Body of pancreas (tissue), 4 donors: ENCODE data around the gene NCAPD3. TPM values are rescaled to one million over a fixed set of nuclear protein-coding genes. Genes with fewer than 3 reads are reported as not detected.
A peak's percentile ranks its signal among the peaks of the same experiment; 100 is the strongest.

Experiments
- ATAC-seq: fragments of 150-250 bp; one replicate; pipeline ENCODE4 v1.9.1; 2016
- DNase-seq, 4 donors: peaks; one replicate each; pipeline ENCODE4 v3.0.0-alpha.2; 2019
- H3K27ac ChIP-seq, 4 donors: fragments of 200-600 bp; sonication (generic); 1 replicate in 3 of 4; 2 replicates in 1 of 4; pipeline versions ENCODE4 v1.5.1 to v1.6.1; 2016 to 2019; ENCODE audit warnings: mild to moderate bottlenecking in 1 of 4, mixed read lengths in 1 of 4, moderate library complexity in 1 of 4
- H3K27me3 ChIP-seq, 2 donors: fragments of 200-600 bp; sonication (generic); one replicate each; pipeline ENCODE4 v1.6.0; 2016; ENCODE audit warnings: mild to moderate bottlenecking in 1 of 2
- H3K36me3 ChIP-seq, 2 donors: fragments of 200-600 bp; sonication (generic); replicated peaks in 1 of 2; 2 replicates each; pipeline ENCODE4 v1.5.1; 2016; ENCODE audit warnings: low read depth in 2 of 2; ENCODE audit not compliant: insufficient read depth in 1 of 2
- H3K4me1 ChIP-seq: fragments of 200-600 bp; sonication (generic); one replicate; pipeline ENCODE4 v1.6.0; 2016
- H3K4me3 ChIP-seq, 2 donors: fragments of 200-600 bp; sonication (generic); 1 replicate in 1 of 2; 2 replicates in 1 of 2; pipeline ENCODE4 v1.5.1; 2016 to 2019
- H3K9me3 ChIP-seq, 3 donors: fragments of 200-600 bp; sonication (generic); 1 replicate in 2 of 3; 2 replicates in 1 of 3; pipeline ENCODE4 v1.5.1; 2016
- POLR2A ChIP-seq, 3 donors: fragments of 450-650 bp; IDR thresholded peaks; one replicate each; pipeline ENCODE4 v1.6.1; 2016; ENCODE audit warnings: antibody characterized with exemption in 3 of 3, mild to moderate bottlenecking in 2 of 3
- WGBS, 2 donors: methylation state at CpG; one replicate each; pipeline ENCODE4 v1.1.5; 2017; 5-methylcytosine and 5-hydroxymethylcytosine counted together
- intact Hi-C: fragments of 100-400 bp; cut with DNase I; formaldehyde crosslinking; loops from one replicate; pipeline ENCODE4 v1.15.1; 2023
- total RNA-seq, 2 donors: library from RNA; depleted of rRNA; stranded (reverse); fragments of >200 nt; gene quantifications; one replicate each; pipeline ENCODE4 v1.1.0, GENCODE V29; 2016
- TF ChIP-seq, protein P1 (sequence below), 7 experiments: fragments of 450-650 bp in 4 of 7; fragments of 200-600 bp in 3 of 7; sonication (generic) in 3 of 7; IDR thresholded peaks; one replicate each; pipeline ENCODE4 v1.5.1; 2016 to 2019; ENCODE audit warnings: antibody characterized with exemption in 7 of 7

Gene NCAPD3
- total RNA-seq, 2 donors from 2014 or later = 4.7 to 10.9 TPM

DNA sequence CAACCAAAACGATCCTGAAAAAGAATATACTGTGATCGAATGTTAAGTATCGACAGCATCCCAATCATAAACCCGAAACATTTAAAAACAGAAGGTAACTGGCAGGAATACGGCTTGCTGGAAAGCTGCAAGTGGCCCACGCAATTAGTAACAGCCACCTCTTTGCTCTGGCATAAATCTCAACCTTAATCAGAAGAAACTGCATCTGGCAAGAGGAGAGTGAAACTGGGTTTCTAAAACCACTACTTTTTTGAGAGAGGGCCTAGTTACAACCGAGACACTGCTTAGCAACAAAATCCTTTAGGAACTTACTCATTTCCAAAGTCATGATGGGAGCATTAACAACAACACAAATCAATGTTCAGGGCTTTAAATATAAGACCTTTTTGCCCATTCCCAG, 7.9 kb downstream of the NCAPD3 start:
- no peak for ATAC-seq
- 85 to 90% methylated on average over 7 of the region's 7 CpGs for WGBS, 2 donors
- intact Hi-C loops = no loop called here

DNA sequence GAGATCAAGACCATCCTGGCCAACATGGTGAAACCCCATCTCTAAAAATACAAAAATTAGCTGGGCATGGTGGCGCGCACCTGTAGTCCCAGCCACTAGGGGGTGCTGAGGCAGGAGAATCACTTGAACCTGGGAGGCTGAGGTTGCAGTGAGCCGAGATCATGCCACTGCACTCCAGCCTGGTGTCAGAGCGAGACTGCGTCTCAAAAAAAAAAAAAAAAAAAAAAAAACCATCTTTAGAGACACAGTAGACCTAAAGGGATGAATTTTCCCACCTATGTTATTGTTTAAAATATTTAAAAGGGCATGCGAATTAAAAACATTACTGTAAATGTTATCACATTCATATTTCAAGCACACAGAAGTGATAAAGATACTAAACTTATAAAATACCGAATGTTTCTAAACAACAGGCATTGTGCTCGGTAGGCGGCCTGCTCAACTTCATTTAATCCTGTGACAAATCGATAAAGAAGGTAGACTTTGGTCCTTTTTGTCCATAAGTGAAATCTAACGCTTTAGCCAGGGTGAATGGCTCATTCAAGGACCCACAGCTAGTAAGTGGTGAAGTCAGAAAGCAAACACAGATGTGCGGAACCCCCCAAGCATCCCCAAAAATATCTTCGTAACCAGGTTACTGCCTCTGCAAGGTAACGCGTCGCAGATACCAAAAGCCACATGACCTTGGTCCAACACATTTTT, 16.1 kb downstream of the NCAPD3 start:
- DNase-seq = peak; percentile 38 to 59 (median 44)
- WGBS, 2 donors = 74 to 79% methylated on average over 16 of the region's 16 CpGs

More for the DNA sequence above, 7.9 kb downstream of the NCAPD3 start:
- TF ChIP-seq, protein P1, sequence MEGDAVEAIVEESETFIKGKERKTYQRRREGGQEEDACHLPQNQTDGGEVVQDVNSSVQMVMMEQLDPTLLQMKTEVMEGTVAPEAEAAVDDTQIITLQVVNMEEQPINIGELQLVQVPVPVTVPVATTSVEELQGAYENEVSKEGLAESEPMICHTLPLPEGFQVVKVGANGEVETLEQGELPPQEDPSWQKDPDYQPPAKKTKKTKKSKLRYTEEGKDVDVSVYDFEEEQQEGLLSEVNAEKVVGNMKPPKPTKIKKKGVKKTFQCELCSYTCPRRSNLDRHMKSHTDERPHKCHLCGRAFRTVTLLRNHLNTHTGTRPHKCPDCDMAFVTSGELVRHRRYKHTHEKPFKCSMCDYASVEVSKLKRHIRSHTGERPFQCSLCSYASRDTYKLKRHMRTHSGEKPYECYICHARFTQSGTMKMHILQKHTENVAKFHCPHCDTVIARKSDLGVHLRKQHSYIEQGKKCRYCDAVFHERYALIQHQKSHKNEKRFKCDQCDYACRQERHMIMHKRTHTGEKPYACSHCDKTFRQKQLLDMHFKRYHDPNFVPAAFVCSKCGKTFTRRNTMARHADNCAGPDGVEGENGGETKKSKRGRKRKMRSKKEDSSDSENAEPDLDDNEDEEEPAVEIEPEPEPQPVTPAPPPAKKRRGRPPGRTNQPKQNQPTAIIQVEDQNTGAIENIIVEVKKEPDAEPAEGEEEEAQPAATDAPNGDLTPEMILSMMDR (IDR thresholded peaks at IDR 0.05) = no peak
- no peak for TF ChIP-seq POLR2A (IDR thresholded peaks at IDR 0.05)
- no peaks in the 10 kb centered on the region for H3K4me1 ChIP-seq
- DNase-seq = no peak
- no peaks in the 10 kb centered on the region for H3K27me3 ChIP-seq
- H3K4me3 ChIP-seq = no peak overlapping the region
- H3K36me3 ChIP-seq = peaks cover 0 to 2% of the 10 kb centered on the region in 2 donors
- H3K27ac ChIP-seq = no peak overlapping the region
- no peaks in the 10 kb centered on the region for H3K9me3 ChIP-seq

DNA sequence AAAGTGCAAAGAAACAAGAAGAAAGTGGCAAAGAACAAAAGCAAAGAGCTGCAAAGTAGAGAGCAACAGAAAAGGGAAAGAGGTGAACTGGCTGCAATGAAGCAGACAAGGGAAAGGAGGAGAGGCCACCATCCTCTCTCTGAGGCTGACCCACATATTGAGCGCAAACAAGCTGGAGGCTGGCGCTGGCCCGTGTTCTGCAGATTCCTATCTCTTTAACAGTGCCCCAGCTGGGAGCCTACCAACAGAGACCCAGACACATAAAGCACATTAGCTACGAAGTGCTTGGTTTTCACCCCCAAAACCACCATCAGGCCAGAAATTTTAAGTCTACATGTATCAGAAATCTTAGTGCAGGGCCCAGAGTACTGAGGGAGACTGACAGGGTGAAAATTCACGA, 17.6 kb downstream of the NCAPD3 start:
- no peak overlapping the region for H3K4me3 ChIP-seq
- no peaks in the 10 kb centered on the region for H3K4me1 ChIP-seq
- H3K27ac ChIP-seq = no peak overlapping the region
- no peak for DNase-seq
- intact Hi-C loops = no loop called here
- no peaks in the 10 kb centered on the region for H3K27me3 ChIP-seq
- no peak for TF ChIP-seq POLR2A (IDR thresholded peaks at IDR 0.05)
- TF ChIP-seq, protein P1 (IDR thresholded peaks at IDR 0.05) = no peak
- H3K36me3 ChIP-seq = peaks cover 0 to 14% of the 10 kb centered on the region in 2 donors
- H3K9me3 ChIP-seq = no peaks in the 10 kb centered on the region
- ATAC-seq = no peak
- 86% methylated on average over 5 of the region's 5 CpGs for WGBS, 2 donors

More for the DNA sequence above, 16.1 kb downstream of the NCAPD3 start:
- H3K4me3 ChIP-seq = no peak overlapping the region
- TF ChIP-seq, protein P1 (IDR thresholded peaks at IDR 0.05) = peak; percentile 57 to 81 (median 67)
- TF ChIP-seq POLR2A (IDR thresholded peaks at IDR 0.05) = no peak
- H3K27me3 ChIP-seq = no peaks in the 10 kb centered on the region
- H3K27ac ChIP-seq = no peak overlapping the region
- intact Hi-C loops = no loop called here
- no peak for ATAC-seq
- peaks cover 0 to 14% of the 10 kb centered on the region in 2 donors for H3K36me3 ChIP-seq
- no peaks in the 10 kb centered on the region for H3K9me3 ChIP-seq
- H3K4me1 ChIP-seq = no peaks in the 10 kb centered on the region

DNA sequence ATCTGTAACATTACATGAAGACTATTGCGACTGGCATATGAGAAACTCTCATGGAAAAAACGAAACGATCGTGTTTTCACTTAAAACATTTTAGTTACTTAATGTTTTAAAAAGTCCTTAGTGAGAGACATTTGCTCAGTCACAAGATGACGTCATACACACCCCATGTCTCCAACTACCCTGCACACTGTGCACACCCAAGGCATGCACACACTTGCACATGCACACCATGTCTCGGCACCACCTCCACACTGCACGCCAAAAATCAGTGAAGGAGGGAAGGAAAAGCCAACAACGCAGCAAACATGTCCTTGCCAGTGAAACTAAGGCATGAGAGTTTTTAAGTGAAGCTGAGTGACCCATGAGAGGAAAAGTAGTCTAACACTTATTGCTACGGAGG, 18.0 kb downstream of the NCAPD3 start:
- H3K4me3 ChIP-seq = no peak overlapping the region
- intact Hi-C loops = no loop called here
- no peak for ATAC-seq
- H3K4me1 ChIP-seq = no peaks in the 10 kb centered on the region
- H3K9me3 ChIP-seq = no peaks in the 10 kb centered on the region
- no peak for DNase-seq
- no peak overlapping the region for H3K27ac ChIP-seq
- H3K27me3 ChIP-seq = no peaks in the 10 kb centered on the region
- TF ChIP-seq, protein P1 (IDR thresholded peaks at IDR 0.05) = no peak
- TF ChIP-seq POLR2A (IDR thresholded peaks at IDR 0.05) = no peak
- H3K36me3 ChIP-seq = peaks cover 0 to 14% of the 10 kb centered on the region in 2 donors
- WGBS, 2 donors = 87 to 88% methylated on average over 9 of the region's 9 CpGs

DNA sequence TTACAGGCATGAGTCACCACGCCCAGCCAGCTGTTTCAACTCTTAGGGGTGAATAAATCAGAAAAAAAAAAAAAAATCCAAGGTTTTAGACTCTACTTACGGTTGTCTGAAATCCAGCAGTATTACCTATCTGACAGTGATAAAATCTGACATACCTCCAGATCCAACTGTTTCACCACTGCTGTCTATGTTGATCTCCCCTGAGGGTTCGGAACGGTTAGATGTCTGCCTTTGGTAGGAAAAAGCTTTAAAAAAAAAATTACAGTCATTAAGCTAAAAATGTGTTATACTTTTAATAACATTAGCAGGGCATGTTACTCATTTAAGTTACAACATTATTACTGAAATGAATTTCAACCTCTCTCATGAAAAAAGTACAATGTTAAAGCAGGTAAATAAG, 21.1 kb downstream of the NCAPD3 start:
- H3K4me3 ChIP-seq = no peak overlapping the region
- TF ChIP-seq, protein P1 (IDR thresholded peaks at IDR 0.05) = no peak
- no peak for TF ChIP-seq POLR2A (IDR thresholded peaks at IDR 0.05)
- H3K9me3 ChIP-seq = no peaks in the 10 kb centered on the region
- intact Hi-C loops = no loop called here
- H3K36me3 ChIP-seq = peaks cover 0 to 6% of the 10 kb centered on the region in 2 donors
- H3K27ac ChIP-seq = no peak overlapping the region
- DNase-seq (no peak), ATAC-seq (no peak)
- WGBS, 2 donors = 92 to 98% methylated on average over 4 of the region's 4 CpGs
- no peaks in the 10 kb centered on the region for H3K4me1 ChIP-seq
- H3K27me3 ChIP-seq = no peaks in the 10 kb centered on the region
